ENCODE measurements around the gene SYP.

- TF ChIP-seq, protein P1, sequence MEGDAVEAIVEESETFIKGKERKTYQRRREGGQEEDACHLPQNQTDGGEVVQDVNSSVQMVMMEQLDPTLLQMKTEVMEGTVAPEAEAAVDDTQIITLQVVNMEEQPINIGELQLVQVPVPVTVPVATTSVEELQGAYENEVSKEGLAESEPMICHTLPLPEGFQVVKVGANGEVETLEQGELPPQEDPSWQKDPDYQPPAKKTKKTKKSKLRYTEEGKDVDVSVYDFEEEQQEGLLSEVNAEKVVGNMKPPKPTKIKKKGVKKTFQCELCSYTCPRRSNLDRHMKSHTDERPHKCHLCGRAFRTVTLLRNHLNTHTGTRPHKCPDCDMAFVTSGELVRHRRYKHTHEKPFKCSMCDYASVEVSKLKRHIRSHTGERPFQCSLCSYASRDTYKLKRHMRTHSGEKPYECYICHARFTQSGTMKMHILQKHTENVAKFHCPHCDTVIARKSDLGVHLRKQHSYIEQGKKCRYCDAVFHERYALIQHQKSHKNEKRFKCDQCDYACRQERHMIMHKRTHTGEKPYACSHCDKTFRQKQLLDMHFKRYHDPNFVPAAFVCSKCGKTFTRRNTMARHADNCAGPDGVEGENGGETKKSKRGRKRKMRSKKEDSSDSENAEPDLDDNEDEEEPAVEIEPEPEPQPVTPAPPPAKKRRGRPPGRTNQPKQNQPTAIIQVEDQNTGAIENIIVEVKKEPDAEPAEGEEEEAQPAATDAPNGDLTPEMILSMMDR (IDR thresholded peaks at IDR 0.05 in 8 of 11, conservative IDR thresholded peaks at IDR 0.05 in 3 of 11): no peak
- no peak for TF ChIP-seq POLR2A (IDR thresholded peaks at IDR 0.05)
Measured at GRCh38 chrX:49155243-49155899, 44.6 kb downstream of the SYP start.

Data from spleen (tissue), 7 donors.